LHCN-M2 (cell line): ENCODE measurements around the gene SLC2A4RG. TPM values are rescaled to one million over a fixed set of nuclear protein-coding genes. Genes with fewer than 3 reads are reported as not detected.

Experiments used
- DNase-seq: peaks from one replicate; pipeline ENCODE4 v3.0.0-alpha.2; 2012; ENCODE audit warnings: low read depth
- total RNA-seq: library from RNA; depleted of rRNA; stranded (reverse); fragments of >200 nt; gene quantifications from 2 replicates; pipeline ENCODE4 v1.2.3, GENCODE V29; 2014

Gene SLC2A4RG
- total RNA-seq, 1 experiment from 2014 or later: 150 TPM

- DNase-seq: no peak
Observed at GRCh38 chr20:63752411-63753101, 13.0 kb downstream of the SLC2A4RG start.

DNA sequence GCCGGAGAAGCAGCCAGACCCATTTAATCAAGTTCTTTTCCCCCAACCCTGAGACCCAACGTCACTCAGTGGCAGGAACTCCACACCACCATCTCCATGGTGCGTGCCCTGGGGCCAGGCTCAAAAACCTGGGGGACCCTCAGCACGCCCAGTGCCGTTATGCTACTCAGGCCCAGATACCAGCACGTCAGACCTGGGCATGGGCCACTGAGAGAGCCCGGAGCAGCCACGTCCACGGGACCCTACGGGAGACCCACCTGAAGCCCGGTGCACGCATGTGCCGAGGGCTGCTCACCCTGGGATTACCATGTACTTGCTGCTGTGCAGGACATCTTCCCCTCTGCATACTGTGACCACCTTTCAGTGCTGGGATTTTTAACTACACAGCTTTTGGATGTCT lies 13.8 kb downstream of the SLC2A4RG start:
- DNase-seq: no peak

GRCh38 chr20:63754008-63754407 lies 14.4 kb downstream of the SLC2A4RG start:
- no peak for DNase-seq

GRCh38 chr20:63755933-63756647 lies 16.5 kb downstream of the SLC2A4RG start:
- DNase-seq: no peak

GRCh38 chr20:63756648-63756991 lies 17.0 kb downstream of the SLC2A4RG start:
- DNase-seq: no peak

DNA sequence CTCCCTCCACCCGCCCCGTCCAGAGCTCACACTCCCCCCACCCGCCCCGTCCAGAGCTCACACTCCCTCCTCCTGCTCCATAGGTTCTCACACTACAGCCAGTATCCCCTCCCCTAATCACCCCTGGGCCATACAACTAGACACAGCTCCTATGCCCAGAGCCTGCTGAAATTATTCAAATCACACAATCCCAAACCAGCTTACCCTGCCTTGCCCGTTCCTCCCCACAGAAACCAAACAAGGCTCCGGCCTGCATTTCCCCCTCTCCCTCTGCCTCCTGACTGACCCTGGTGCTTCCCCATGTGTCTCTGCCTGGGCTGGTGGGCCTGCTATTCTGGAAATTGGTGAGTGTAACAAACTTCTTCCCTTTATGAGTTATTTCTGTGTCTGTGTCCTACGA lies 18.6 kb downstream of the SLC2A4RG start:
- DNase-seq: no peak

- no peak for DNase-seq
Observed at GRCh38 chr20:63759377-63759901, 19.9 kb downstream of the SLC2A4RG start.

- DNase-seq: no peak
Observed at GRCh38 chr20:63765082-63765873, 25.7 kb downstream of the SLC2A4RG start.

GRCh38 chr20:63765902-63766301 lies 26.3 kb downstream of the SLC2A4RG start:
- DNase-seq: no peak

GRCh38 chr20:63766695-63767426 lies 27.3 kb downstream of the SLC2A4RG start:
- no peak for DNase-seq

- no peak for DNase-seq
Observed at GRCh38 chr20:63767456-63767855, 27.9 kb downstream of the SLC2A4RG start.

- no peak for DNase-seq
Observed at GRCh38 chr20:63767886-63768285, 28.3 kb downstream of the SLC2A4RG start.

GRCh38 chr20:63768591-63769515 lies 29.3 kb downstream of the SLC2A4RG start:
- DNase-seq: no peak

- no peak for DNase-seq
Observed at GRCh38 chr20:63769891-63770474, 30.4 kb downstream of the SLC2A4RG start.

DNA sequence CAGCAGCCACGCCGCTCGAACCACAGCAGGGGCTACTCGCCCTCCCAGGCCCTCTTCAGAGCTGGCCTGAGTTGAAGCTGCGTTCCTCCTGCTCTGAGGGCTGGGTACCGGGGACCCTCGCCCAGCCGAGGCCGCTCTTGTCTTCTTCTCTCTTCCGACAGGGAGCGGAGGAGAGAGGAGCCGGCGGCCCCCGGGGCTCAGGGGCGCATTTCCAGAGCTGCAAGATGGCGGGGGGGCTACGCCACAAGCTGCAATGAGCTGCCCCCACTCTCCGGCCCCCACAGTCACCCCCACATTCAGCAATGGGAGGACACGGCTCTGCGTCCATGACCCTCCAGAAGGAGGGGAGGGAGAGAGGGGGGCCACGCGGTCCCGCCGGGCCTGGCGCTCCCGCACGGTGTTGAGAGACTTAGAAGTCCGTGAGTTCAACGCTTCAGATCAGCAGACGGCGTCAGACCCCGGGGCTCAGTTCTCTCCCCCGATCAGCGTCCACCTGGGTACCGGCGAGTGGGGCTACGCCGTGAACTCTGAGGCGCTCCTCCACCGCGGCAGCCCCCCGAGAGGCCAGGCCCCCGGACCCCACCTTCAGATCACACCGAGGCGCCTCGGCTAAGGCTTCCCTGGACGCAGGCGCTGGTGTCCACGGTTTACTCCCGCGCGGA lies 31.6 kb downstream of the SLC2A4RG start:
- DNase-seq: no peak

GRCh38 chr20:63772781-63773518 lies 33.4 kb downstream of the SLC2A4RG start:
- DNase-seq: no peak

DNA sequence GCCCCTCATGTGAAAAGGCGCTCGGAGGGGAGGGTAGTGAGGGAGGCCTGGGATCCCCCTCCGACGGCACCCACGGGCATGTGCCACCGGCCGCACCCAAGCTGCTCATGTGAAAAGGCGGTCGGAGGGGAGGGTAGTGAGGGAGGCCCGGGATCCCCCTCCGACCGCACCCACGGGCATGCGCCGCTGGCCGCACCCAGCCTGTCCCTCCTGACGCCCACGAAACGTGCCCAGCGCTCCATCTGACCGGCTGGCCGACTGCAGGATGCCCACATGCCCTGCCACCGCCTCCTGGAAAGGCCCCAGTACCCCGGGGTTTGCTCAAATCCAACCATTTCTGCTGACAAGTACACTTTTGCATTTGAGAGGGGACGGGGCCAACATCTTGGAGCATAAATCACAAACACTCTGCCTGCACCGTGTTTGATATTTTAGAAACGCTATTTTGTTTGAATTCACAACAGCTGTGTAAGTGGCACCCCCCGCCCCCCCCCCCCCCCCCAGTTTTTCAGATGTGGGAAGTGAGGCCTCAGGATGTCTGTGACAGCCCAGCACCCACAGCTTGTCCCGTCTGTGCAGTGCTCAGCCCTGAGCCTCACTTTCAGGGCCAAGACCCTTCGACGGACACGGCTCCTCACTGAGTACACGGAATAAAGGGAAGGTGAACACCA lies 34.1 kb downstream of the SLC2A4RG start:
- no peak for DNase-seq

DNA sequence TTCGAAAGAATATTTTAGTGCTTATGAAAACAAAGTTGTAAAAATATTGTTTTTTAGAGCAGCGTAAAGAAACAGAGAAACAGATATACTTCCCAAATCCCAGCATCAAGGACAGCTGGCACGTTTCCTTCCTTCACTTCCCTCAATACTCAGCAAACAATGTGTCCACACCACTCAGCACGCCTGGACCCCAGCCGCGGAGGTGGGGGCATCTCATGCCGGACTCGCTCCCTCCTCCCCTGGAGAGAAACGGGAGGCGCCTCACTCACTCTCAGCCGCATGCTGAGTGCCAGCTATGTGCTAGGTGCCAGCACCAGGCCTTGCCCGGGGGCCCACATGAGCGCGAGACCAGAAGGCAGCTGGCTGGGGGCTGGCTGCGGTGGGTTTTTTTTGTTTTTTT lies 34.7 kb downstream of the SLC2A4RG start:
- no peak for DNase-seq
